ENCODE results near the gene TRPV6. TPM values are rescaled to one million over a fixed set of nuclear protein-coding genes. Genes with fewer than 3 reads are reported as not detected.

The TRPV6 gene
- total RNA-seq, 1 experiment from 2014 or later: 1.7 TPM

- Histone ChIP-seq H3K9ac (ENCODE audit: low read length) (no peak overlapping the region), H3K9me3 (ENCODE audit: control insufficient read depth in 1 of 2, insufficient read depth in 1 of 2, low read depth in 1 of 2, low read length in 2 of 2) (no peaks in the 10 kb centered on the region), H3K36me3 (ENCODE audit: control insufficient read depth in 1 of 2, insufficient read depth in 2 of 2, low read length in 2 of 2) (no peaks in the 10 kb centered on the region), H3K4me1 (ENCODE audit: control insufficient read depth in 1 of 2, insufficient read depth in 2 of 2, low read length in 2 of 2) (no peaks in the 10 kb centered on the region), H3K4me3 (replicated peaks in 1 of 2; ENCODE audit: low read depth in 1 of 2, low read length in 2 of 2) (no peak overlapping the region), H3K27ac (ENCODE audit: low read depth, low read length) (no peak overlapping the region), H3K79me2 (ENCODE audit: insufficient read depth, low read length) (no peaks in the 10 kb centered on the region), H3K4me2 (ENCODE audit: low read length) (no peak overlapping the region), H3K9me2 (ENCODE audit: insufficient read depth) (no peaks in the 10 kb centered on the region), H2AFZ (ENCODE audit: low read depth, low read length, poor library complexity, severe bottlenecking) (no peak overlapping the region), H3K27me3 (ENCODE audit: insufficient read depth, low read length) (no peaks in the 10 kb centered on the region), H4K20me1 (ENCODE audit: insufficient read depth) (no peaks in the 10 kb centered on the region)
- ATAC-seq (no peak), DNase-seq (ENCODE audit: low read depth, low spot score) (no peak)
- intact Hi-C loops (cut with micrococcal nuclease): no loop called here
- TF ChIP-seq EZH2phosphoT487 (IDR thresholded peaks at IDR 0.05; ENCODE audit: borderline replicate concordance): no peak
- no peak for TF ChIP-seq YY1 (IDR thresholded peaks at IDR 0.05; ENCODE audit: extremely low read depth, insufficient replicate concordance, low read depth, low read length)
- TF ChIP-seq CEBPB (IDR thresholded peaks at IDR 0.05; ENCODE audit: low read depth): no peak
- no peak for TF ChIP-seq SIN3A (IDR thresholded peaks at IDR 0.05; ENCODE audit: low read depth)
- no peak for TF ChIP-seq CTCF (IDR thresholded peaks at IDR 0.05 in 2 of 3, conservative IDR thresholded peaks at IDR 0.05 in 1 of 3; ENCODE audit: borderline replicate concordance in 1 of 3, insufficient read depth in 1 of 3, low read depth in 2 of 3, low read length in 2 of 3)
- CTCF ChIA-PET: interaction anchor here (1.4 to 1.7 kb wide), 3 partner anchors 8 to 262 kb away, joined by 3 to 6 read pairs (median 4); partner anchors contain the start of gene EPHB6
- RAD21 ChIA-PET (ENCODE audit: low non-redundant PET in 1 of 2, low total read pairs in 2 of 2, uncharacterized antibody in 2 of 2, unreplicated experiment in 2 of 2): no interaction called here
- no TSS peak for BruUV-seq (replicated peaks)
- POLR2A ChIA-PET: no interaction called here
Observed at GRCh38 chr7:142864980-142865747, 20.4 kb downstream of the TRPV6 start.
